ENCODE results near the gene ELANE.
"Not testable (repeated sequence)": the region's sequence is repeated elsewhere in the genome, so short reads cannot be mapped to it uniquely, and the experiment has no call there.

Gene ELANE

DNA sequence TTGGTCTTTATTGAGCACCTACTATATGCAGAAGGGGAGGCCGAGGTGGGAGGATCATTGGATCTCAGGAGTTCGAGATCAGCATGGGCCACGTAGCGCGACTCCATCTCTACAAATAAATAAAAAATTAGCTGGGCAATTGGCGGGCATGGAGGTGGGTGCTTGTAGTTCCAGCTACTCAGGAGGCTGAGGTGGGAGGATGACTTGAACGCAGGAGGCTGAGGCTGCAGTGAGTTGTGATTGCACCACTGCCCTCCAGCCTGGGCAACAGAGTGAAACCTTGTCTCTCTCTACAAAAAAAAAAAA is 11.2 kb downstream of the ELANE start:
- no peak for DNase-seq

DNA sequence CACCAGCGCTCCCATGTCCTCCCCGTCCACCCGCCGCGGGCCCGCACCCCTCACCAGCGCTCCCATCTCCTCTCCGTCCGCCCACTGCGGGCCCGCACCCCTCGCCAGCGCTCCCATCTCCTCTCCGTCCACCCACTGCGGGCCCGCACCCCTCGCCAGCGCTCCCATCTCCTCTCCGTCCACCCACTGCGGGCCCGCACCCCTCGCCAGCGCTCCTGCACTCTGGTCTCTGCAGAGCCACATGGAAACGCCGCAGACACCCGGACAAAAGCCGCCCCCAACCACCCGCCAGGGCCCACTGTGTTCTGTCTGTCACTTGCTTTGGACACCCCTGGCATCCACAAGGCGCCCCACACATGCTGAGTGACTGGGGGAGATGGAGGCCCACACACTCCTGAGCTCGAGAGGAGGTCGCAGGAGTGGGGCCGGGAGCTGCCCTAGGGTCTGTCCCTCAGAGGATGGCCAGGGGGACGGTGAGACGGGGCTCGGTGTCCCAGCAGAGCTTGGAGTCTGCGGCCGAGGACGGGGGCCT is 14.7 kb downstream of the ELANE start:
- DNase-seq: no peak

DNA sequence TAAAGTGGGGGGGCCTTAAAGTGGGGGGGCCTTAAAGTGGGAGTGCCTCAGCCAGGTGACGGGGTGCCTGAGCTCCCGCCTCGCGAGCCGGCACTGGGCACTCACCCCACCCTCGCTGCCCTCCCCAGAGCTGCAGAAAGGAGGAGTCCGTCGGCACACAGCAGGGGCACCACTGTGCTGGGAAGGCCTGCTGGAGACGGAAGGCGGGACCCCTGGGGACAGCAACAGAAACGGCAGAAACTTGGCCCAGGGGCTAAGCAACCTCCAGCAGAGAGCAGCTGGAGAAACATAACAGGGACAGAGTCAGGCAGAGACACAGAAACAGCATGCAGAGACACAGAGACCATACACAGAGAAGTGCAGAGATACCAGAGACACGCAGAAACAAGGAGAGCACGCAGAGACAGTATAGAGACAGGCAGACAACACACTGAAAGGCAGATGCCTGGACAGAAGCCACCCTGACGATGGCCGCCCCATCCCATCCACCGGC is 15.2 kb downstream of the ELANE start:
- no peak for DNase-seq

DNA sequence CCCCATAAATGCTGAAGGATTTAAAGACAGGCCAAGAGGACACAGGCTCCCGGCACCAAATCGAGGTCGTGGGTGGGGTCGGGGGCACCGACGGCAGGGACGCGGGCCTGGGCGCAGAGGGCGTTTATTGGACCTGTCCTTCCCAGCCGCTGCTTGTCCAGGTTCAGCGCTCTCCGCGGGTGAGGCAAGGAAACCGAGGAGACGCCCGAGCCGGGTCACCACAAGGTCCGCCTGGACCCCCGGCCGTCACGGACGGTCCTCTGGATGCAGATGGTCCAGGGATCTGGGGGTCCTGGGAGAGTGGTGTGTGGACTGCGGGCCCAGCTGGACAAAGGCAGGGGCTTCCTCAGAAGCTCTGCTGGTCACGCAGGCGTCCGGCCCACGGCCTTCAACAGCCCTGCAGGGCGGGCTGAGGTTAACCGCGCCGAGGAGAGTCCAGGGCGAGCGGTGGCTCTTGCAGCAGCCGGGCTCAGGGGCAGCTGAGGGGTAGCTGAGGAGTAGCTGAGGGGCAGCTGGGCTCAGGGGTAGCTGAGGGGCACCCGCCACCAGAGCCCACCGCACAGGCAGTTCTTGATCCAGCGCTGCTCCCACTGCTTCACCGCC is 15.9 kb downstream of the ELANE start:
- no peak for DNase-seq

DNA sequence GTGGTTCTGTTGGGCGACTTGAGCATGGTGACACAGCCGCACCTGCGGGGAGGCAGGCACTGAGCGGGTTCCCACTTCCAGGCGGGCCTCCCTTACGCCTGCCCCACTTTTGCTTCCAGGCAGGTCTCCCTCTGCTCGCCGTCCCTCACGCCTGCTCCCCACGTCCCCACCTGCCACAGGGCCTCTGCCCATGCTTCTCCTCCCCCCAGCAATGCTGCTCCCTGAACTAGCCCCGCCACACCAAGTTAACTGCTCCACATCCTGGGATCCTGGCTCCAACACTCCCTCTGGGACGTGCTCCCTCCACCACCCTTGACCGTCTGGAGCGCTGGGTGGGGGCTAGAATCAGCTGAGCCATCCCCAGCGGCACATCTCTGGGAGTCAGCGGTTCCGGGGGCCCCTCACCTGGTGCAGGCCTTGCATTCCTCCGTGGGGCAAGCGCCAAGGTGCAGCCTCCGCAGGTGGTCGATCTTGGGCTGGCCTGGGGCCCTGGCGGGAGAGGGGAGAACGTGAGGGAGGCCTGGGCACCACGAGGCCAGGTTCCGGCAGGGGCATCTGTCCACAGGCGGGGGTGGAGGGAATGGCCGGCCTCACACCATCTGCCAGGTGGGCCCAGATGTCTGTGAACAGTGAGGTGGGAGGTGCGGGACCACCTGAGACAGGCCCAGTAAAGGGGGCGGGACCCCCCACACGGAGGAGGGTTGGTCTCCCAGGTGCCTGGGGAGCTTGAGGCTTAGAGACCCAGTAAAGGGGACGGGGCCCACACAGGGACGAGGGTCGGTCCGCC is 16.5 kb downstream of the ELANE start:
- no peak for DNase-seq

DNA sequence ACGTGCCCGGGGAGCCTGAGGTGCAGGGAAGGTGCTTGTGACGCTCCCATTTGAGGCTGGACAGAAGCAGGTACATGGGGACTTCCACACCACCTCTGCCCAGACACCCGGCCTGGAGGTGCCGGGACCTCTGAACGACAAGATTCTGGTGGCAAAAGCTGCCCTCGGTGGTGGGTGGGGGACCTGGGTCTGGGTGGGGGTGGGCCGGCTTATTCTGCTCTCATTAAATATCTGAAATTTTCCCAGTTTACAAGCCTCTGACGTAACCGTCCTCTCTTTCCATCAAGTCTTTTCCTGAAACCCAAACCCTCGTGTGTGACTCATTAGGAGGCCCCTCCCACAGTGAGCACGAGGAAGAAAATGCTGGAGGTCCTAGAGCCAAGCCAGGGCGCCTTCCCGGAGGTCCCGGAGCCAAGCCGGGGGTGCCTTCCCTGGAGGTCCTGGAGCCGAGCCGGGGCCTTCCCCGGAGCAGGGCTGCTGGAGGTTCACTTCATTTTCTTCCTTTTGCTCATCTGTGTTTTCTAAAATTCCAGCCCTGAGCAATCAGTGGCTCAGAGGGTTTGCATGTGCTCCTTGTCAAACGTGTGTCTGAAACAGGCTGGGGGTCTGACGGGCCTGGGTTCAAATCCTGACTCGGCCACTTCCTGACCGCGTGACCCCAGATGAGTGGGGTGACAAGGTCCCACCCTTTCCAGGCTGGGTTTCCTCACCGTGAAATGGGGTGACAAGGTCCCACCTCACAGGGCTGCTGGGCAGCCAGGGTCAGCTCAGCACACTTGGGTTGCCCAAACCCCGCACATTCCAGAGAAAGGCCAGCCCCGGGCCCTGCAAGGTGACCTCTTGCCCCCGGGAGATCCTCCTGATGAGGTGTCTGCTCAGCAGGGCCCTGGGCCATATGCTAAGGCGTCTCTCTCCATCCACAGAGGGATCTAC is 17.4 kb downstream of the ELANE start:
- DNase-seq: no peak

DNA sequence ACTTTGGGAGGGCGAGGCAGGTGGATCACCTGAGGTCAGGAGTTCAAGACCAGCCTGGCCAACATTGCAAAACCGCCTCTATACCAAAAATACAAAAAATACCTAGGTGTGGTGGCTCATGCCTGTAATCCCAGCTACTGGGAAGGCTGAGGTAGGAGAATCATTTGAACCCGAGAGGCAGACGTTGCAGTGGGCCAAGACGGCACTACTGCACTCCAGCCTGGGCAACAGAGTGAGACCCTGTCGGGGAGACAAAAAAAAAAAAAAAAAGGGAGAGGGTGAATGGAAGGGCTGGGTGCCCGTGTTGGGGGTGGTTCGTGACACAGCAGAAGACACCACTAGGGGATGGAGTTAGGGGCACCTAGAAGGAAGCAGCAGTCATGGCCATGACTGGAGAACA is 18.2 kb downstream of the ELANE start:
- no peak for DNase-seq

DNA sequence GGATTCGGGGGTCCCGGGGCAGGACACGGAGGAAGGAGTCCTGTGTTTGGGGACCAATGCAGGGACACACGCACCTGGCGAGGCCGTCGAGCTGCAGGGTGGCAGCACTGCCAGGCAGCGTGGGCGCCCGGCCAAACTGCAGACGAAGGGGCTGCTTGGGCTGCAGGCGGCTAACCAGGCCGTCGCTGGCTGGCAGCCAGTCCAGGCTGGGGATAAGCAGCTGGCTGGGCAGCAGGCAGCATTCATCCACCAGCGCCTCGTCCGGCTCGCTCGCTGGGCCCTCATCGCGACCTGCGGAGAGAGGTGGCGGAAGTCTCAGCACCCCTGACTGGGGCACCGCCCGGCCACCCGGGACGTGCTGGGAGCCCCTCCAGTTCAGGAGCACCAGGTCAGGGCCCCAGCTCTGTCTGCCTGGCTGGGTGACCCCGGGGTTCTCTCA is 18.9 kb downstream of the ELANE start:
- no peak for DNase-seq

DNA sequence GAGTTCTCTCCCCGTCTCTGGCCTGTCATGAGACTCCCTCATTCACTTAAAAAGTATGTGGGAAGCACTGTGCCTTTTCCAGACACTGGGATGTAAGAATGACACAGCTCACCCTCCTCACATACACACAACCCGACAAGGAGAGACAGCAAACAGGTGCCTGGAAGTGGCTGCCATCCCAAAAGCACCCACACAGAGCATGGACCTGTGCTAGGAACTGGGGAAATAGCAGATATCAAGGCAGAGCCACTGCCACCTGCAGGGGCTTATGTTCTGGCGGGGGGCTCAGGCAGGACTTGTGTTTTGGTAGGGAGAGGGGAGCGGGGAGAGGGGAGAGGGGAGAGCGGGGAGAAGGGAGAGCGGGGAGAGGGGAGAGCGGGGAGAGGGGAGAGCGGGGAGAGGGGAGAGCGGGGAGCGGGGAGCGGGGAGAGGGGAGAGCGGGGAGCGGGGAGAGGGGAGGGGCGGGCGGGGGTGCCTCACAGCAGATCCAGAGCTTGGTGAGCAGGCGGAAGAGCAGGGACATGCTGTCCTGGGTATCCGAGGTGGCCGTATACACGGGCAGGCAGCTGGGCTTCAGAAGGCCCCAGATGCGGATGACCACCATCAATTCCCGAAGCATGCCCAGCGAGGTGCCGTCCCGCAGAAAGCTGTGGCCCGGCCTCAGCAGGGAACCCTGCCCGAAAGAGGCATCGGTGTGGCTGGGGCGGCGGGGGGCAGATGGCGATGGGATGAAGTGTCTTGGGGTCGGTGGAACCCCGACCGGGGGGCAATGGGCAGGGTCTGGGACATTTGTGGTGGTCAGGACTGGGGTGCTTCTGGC is 19.6 kb downstream of the ELANE start:
- no peak for DNase-seq

DNA sequence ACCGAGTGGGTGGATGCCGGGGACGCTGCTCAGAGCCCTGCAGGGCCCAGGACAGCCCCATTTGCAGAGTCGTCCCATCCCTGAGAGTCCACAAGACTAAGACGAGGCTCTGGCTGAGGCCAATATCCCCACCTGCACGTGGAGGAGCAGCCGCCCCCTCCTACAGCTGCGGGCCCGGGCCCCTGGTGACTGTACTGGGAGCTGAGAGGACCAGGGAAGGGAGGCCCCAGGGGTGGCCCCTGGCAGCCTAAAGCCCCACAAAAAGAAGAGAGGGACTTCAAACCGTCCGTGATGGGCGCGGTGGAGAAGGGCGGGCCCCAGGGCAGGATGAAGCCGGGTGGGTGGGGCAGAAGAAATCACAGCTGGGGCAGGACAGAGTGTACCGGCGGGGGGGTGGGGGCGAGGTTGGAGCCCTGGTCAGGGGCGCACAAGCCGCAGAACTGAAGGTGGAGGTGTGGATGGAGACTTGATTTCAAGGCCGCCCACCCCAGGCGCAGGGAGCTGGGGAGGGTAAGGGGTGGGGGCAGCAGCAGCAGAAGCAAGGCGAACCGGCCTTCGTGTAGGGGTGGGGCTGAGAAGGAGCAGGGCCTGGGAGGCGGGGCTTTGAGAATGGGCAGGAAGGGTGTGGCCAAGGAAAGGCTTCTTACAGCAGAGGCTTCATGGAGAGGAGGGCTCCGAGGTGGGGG is 20.3 kb downstream of the ELANE start:
- no peak for DNase-seq

DNA sequence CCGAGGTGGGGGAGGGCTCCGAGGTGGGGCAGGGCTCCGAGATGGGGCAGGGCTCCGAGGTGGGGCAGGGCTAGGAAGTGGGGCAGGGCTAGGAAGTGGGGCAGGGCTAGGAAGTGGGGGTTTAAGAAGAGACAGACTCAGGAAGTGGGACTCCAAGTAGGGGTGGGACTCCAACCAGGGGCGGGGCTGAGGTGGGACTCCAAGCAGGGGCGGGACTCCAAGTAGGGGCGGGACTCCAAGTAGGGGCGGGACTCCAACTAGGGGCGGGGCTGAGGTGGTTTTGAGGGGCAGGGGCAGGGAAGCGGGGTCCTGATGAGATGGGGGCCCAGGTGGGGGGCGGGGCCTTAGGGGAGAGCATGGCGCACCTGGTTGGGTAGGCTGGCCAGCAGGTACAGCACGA is 21.0 kb downstream of the ELANE start:
- no peak for DNase-seq

DNA sequence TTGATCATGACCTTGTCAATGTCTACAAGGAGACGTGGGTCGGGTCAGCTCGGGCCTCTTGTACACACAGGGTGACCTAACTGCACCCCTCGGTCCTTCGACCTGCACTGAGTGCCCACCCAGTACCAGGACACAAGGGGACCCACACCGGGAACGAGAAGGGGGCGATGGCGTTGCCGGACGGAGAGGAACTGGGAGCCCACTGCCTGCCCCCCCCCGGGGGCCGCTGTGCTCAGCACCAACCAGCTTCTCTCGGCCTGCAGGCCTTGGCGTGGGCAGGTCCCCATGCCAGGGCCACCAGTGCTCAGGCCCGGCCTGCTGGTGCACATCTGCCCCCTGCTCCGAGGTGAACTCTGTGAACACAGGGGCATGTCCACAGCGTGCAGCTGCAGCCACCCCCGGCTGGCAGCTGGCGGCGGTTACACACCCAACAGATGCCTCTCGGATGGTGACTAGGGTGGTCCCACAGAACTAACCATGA is 21.5 kb downstream of the ELANE start:
- DNase-seq: no peak

DNA sequence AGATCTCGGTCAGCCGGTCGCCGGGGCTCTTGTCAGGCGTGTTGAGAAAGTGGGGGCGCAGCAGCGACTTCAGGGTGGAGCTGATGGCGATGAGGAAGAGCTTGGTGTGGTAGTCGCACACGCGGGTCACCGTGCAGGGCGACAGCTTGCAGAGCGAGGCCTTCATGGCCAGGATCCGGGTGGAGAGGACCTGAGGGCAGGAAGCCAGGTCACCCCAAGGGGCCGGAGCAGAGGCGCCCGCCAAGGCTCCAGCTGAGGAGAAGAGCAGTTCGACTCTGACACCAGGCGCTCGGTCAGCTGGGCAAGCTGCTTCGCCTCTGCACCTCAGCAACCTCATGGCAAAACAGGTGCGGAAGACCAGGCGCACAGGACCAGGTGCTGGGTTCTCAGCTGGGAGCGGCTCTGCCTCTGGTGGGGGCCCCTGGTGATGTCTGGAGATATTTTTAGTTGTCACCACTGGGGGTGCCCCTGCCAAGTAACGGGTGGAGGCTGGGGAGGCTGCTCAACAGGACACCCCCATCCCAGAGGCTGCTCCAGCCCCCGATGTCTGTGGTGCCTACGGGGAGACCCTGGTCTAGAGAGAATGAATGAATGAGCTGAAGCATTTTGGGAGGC is 23.3 kb downstream of the ELANE start:
- DNase-seq: no peak

DNA sequence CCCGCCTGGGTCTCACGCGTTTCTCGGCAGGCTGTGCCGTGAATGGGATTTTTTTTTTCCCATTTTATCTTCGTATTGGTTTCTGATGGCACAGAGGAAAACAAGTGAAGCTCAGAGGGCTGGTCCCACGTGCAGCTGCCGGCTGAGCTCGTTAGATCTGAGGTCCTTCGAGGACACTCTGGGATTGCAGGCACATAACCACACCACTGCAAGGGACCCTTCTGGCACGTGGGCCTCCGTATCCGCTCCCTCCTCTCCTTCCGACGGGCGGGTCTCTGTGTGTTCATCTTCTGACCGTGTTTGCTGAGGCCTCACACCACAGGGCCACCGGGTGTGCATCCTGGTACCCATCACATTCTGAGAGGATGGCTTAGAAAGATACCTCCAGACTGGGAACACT is 24.0 kb downstream of the ELANE start:
- DNase-seq: no peak

DNA sequence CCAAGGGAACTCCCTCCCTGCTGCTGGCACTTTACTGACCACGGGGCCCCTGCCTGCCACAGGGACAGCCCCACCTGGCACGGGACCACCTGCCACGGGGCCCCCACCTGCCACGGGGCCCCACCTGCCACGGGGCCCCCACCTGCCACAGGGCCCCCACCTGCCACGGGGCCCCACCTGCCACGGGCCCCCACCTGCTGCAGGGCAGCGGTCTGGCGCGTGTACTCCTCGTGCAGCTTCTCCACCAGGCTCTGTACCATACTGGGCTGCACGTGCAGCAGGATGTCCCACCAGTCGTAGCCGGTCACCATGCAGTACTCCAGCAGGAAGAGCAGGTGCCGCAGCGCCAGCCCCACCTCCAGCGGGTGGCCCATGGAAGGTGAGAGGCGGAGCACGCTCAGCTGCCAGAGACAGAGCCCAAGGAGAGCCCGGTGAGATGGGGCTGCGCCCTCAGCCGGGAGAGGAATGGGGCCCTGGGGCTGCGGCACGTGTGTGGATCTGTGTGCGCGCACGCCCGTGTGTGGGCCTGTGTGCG is 24.7 kb downstream of the ELANE start:
- no peak for DNase-seq

DNA sequence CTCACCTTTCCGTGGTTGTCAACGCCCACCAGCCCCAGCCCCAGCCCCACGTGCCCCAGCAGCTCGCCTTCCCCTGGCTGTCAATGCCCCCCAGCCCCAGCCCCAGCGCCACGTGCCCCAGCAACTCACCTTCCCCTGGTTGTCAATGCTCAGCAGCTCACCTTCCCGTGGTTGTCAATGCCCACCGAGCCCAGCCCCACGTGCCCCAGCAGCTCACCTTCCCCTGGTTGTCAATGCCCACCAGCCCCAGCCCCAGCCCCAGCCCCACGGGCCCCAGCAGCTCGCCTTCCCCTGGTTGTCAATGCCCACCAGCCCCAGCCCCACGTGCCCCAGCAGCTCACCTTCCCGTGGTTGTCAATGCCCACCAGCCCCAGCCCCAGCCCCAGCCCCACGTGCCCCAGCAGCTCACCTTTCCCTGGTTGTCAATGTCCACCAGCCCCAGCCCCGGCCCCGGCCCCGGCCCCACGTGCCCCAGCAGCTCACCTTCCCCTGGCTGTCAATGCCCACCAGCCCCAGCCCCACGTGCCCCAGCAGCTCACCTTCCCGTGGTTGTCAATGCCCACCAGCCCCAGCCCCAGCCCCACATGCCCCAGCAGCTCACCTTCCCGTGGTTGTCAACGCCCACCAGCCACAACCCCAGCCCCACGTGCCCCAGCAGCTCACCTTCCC is 26.0 kb downstream of the ELANE start:
- not testable (repeated sequence) for DNase-seq

DNA sequence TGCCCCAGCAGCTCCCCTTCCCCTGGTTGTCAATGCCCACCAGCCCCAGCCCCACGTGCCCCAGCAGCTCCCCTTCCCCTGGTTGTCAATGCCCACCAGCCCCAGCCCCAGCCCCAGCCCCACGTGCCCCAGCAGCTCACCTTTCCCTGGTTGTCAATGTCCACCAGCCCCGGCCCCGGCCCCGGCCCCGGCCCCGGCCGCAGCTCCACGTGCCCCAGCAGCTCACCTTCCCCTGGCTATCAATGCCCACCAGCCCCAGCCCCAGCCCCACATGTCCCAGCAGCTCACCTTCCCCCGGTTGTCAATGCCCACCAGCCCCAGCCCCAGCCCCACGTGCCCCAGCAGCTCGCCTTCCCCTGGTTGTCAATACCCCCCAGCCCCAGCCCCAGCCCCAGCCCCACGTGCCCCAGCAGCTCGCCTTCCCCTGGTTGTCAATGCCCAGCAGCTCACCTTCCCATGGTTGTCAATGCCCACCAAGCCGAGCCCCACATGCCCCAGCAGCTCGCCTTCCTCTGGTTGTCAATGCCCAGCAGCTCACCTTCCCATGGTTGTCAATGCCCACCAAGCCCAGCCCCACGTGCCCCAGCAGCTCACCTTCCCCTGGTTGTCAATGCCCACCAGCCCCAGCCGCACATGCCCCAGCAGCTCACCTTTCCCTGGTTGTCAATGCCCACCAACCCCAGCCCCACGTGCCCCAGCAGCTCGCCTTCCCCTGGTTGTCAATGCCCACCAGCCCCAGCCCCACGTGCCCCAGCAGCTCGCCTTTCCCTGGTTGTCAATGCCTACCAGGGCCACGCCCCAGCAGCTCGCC is 26.9 kb downstream of the ELANE start:
- not testable (repeated sequence) for DNase-seq

DNA sequence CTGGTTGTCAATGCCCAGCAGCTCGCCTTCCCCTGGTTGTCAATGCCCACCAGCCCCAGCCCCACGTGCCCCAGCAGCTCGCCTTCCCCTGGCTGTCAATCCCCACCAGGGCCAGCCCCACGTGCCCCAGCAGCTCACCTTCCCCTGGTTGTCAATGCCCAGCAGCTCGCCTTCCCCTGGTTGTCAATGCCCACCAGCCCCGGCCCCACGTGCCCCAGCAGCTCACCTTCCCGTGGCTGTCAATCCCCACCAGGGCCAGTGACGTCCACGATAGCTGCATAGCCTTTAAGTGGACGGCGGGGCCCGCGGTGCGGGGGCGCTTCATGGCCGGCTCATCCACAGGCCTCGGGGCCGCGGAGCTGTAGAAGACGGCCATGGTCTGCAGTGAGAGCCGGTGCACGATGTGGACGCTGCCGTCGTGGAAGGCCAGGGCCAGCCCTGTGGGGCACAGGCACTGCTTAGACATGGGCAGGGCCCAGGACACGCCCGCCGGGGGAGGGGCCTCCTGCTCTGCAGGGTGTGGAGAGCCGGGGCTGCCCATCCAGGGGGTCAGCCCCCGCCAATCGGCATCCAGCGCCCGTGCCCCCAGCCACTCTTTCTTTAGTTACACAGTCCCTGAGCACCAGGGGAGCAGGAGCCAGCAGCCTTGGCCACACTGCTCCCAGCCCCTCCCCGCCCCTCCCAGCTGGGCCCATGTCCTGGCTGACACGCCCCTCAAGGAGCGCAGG is 27.8 kb downstream of the ELANE start:
- DNase-seq: no peak
